Measurements from ENCODE around the gene LRP1-AS. TPM values are rescaled to one million over a fixed set of nuclear protein-coding genes. Genes with fewer than 3 reads are reported as not detected.
A peak's percentile ranks its signal among the peaks of the same experiment; 100 is the strongest.

LRP1-AS gene
- total RNA-seq, 1 experiment from 2014 or later: not detected

GRCh38 chr12:57176139-57176477 is 28.7 kb upstream of the LRP1-AS start:
- no peak overlapping the region for H2AFZ ChIP-seq (ENCODE audit: low read depth, low read length, poor library complexity, severe bottlenecking)
- intact Hi-C loops (cut with micrococcal nuclease): no loop called here
- DNase-seq (ENCODE audit: low read depth, low spot score): no peak
- 0 out of 2 replicates have a peak overlapping the region, but pooled peaks have one; percentile 28 for H3K9ac ChIP-seq (ENCODE audit: low read length)
- TF ChIP-seq ZNF274 (IDR thresholded peaks at IDR 0.05; ENCODE audit: low read depth, low read length) (no peak), SIN3A (IDR thresholded peaks at IDR 0.05; ENCODE audit: low read depth) (no peak), SP1 (IDR thresholded peaks at IDR 0.05; ENCODE audit: low read depth) (no peak), CBX3 (IDR thresholded peaks at IDR 0.05; ENCODE audit: low read depth) (no peak), ATF3 (IDR thresholded peaks at IDR 0.05) (no peak), TCF7L2 (IDR thresholded peaks at IDR 0.05; ENCODE audit: borderline replicate concordance, extremely low read depth, insufficient read depth, insufficient read length) (no peak), FOSL1 (IDR thresholded peaks at IDR 0.05; ENCODE audit: low read depth) (no peak), EZH2phosphoT487 (IDR thresholded peaks at IDR 0.05; ENCODE audit: borderline replicate concordance) (no peak), POLR2A (IDR thresholded peaks at IDR 0.05; ENCODE audit: borderline replicate concordance, extremely low read depth, insufficient read depth, insufficient read length) (no peak), ZFX (IDR thresholded peaks at IDR 0.05) (no peak), YY1 (IDR thresholded peaks at IDR 0.05; ENCODE audit: extremely low read depth, insufficient replicate concordance, low read depth, low read length) (no peak), RAD21 (IDR thresholded peaks at IDR 0.05; ENCODE audit: low read depth) (no peak), EZH2 (IDR thresholded peaks at IDR 0.05) (no peak), JUND (IDR thresholded peaks at IDR 0.05) (no peak), ZBTB33 (IDR thresholded peaks at IDR 0.05; ENCODE audit: extremely low read depth, insufficient replicate concordance, low read length) (no peak), EGR1 (IDR thresholded peaks at IDR 0.05; ENCODE audit: low read depth) (no peak)
- TF ChIP-seq, protein P1, sequence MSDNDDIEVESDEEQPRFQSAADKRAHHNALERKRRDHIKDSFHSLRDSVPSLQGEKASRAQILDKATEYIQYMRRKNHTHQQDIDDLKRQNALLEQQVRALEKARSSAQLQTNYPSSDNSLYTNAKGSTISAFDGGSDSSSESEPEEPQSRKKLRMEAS (IDR thresholded peaks at IDR 0.05): no peak
- TF ChIP-seq, protein P2, sequence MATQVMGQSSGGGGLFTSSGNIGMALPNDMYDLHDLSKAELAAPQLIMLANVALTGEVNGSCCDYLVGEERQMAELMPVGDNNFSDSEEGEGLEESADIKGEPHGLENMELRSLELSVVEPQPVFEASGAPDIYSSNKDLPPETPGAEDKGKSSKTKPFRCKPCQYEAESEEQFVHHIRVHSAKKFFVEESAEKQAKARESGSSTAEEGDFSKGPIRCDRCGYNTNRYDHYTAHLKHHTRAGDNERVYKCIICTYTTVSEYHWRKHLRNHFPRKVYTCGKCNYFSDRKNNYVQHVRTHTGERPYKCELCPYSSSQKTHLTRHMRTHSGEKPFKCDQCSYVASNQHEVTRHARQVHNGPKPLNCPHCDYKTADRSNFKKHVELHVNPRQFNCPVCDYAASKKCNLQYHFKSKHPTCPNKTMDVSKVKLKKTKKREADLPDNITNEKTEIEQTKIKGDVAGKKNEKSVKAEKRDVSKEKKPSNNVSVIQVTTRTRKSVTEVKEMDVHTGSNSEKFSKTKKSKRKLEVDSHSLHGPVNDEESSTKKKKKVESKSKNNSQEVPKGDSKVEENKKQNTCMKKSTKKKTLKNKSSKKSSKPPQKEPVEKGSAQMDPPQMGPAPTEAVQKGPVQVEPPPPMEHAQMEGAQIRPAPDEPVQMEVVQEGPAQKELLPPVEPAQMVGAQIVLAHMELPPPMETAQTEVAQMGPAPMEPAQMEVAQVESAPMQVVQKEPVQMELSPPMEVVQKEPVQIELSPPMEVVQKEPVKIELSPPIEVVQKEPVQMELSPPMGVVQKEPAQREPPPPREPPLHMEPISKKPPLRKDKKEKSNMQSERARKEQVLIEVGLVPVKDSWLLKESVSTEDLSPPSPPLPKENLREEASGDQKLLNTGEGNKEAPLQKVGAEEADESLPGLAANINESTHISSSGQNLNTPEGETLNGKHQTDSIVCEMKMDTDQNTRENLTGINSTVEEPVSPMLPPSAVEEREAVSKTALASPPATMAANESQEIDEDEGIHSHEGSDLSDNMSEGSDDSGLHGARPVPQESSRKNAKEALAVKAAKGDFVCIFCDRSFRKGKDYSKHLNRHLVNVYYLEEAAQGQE (IDR thresholded peaks at IDR 0.05; ENCODE audit: low read depth): no peak
- TF ChIP-seq, protein P3, sequence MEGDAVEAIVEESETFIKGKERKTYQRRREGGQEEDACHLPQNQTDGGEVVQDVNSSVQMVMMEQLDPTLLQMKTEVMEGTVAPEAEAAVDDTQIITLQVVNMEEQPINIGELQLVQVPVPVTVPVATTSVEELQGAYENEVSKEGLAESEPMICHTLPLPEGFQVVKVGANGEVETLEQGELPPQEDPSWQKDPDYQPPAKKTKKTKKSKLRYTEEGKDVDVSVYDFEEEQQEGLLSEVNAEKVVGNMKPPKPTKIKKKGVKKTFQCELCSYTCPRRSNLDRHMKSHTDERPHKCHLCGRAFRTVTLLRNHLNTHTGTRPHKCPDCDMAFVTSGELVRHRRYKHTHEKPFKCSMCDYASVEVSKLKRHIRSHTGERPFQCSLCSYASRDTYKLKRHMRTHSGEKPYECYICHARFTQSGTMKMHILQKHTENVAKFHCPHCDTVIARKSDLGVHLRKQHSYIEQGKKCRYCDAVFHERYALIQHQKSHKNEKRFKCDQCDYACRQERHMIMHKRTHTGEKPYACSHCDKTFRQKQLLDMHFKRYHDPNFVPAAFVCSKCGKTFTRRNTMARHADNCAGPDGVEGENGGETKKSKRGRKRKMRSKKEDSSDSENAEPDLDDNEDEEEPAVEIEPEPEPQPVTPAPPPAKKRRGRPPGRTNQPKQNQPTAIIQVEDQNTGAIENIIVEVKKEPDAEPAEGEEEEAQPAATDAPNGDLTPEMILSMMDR (IDR thresholded peaks at IDR 0.05 in 2 of 3, conservative IDR thresholded peaks at IDR 0.05 in 1 of 3; ENCODE audit: borderline replicate concordance in 1 of 3, insufficient read depth in 1 of 3, low read depth in 2 of 3, low read length in 2 of 3): no peak
- H3K79me2 ChIP-seq (ENCODE audit: insufficient read depth, low read length): no peaks in the 10 kb centered on the region
- ChIA-PET CTCF (interaction anchor here (0.6 to 5.0 kb wide), 19 partner anchors 10 to 171 kb away, joined by 3 to 40 read pairs (median 5); partner anchors contain the start of genes LRP1 and NAB2), POLR2A (interaction anchor here (1.1 to 1.3 kb wide), 3 partner anchors 48 to 64 kb away, joined by 3 to 7 read pairs (median 4); partner anchors contain the start of gene LRP1), RAD21 (ENCODE audit: low non-redundant PET in 1 of 2, low total read pairs in 2 of 2, uncharacterized antibody in 2 of 2, unreplicated experiment in 2 of 2) (interaction anchor here (1.1 to 1.9 kb wide), 2 partner anchors 51 to 52 kb away, joined by 4 to 7 read pairs; no protein-coding TSS in a partner anchor)
- no peak overlapping the region for H3K4me3 ChIP-seq (replicated peaks in 1 of 2; ENCODE audit: low read depth in 1 of 2, low read length in 2 of 2)
- no peaks in the 10 kb centered on the region for H4K20me1 ChIP-seq (ENCODE audit: insufficient read depth)
- H3K27me3 ChIP-seq (ENCODE audit: insufficient read depth, low read length): no peaks in the 10 kb centered on the region
- ATAC-seq: no peak
- H3K36me3 ChIP-seq (ENCODE audit: control insufficient read depth in 1 of 2, insufficient read depth in 2 of 2, low read length in 2 of 2): no peaks in the 10 kb centered on the region; a peak in 1 of 4 replicates
- H3K9me2 ChIP-seq (ENCODE audit: insufficient read depth): no peaks in the 10 kb centered on the region
- peak overlapping the region; percentile 61; the same call in 1 of the 2 replicates for H3K27ac ChIP-seq (ENCODE audit: low read depth, low read length)
- no peaks in the 10 kb centered on the region for H3K9me3 ChIP-seq (ENCODE audit: control insufficient read depth in 1 of 2, insufficient read depth in 1 of 2, low read depth in 1 of 2, low read length in 2 of 2)
- H3K4me1 ChIP-seq (ENCODE audit: control insufficient read depth in 1 of 2, insufficient read depth in 2 of 2, low read length in 2 of 2): peaks cover 18 to 28% of the 10 kb centered on the region in 2 experiments
- H3K4me2 ChIP-seq (ENCODE audit: low read length): peak overlapping the region; percentile 56
- BruUV-seq (replicated peaks): no TSS peak

Data from HCT116 (cell line).